Endothelial cell of umbilical vein (primary cell): ENCODE results near the gene HECTD4. TPM values are rescaled to one million over a fixed set of nuclear protein-coding genes. Genes with fewer than 3 reads are reported as not detected.

Experiments
- BruUV-seq: library from RNA; stranded (reverse); fragments of 400-500 nt; replicated peaks from 2 replicates; lab custom pipeline; 2021; lab: Mats Ljungman, UMichigan
- CTCF ChIA-PET: fragments of 300-600, 350-600 bp; sonication (Branson Sonifier 250); formaldehyde crosslinking; loops from one replicate; lab custom pipeline; 2021; ENCODE audit warnings: antibody characterized with exemption, inconsistent platforms; lab: Charles Lee
- POLR2A ChIA-PET: fragments of 300-600, 350-600 bp; sonication (Branson Sonifier 250); formaldehyde crosslinking; loops from one replicate; lab custom pipeline; 2021; ENCODE audit warnings: antibody characterized with exemption, inconsistent platforms; lab: Charles Lee
- DNase-seq: peaks from one replicate; pipeline ENCODE4 v3.0.0-alpha.2; 2011; ENCODE audit warnings: low read depth, low spot score
- FAIRE-seq: peaks from 2 replicates; lab custom pipeline; 2011; peaks lifted over from hg19 to GRCh38; lab: Jason Lieb, UNC
- H2AFZ ChIP-seq: 2 replicates; pipeline ENCODE4 v1.6.0; 2012; ENCODE audit warnings: low read depth, low read length, control low read depth, inconsistent platforms
- H3K27ac ChIP-seq: 2 replicates; pipeline ENCODE4 v1.5.1; 2011; ENCODE audit warnings: low read depth, mild to moderate bottlenecking, control low read depth, low read length, moderate library complexity; ENCODE audit not compliant: insufficient read depth
- H3K27me3 ChIP-seq, 2 experiments: 2 replicates each; pipeline versions ENCODE4 v1.6.0 to v1.6.1; 2011; ENCODE audit warnings: low read length in 2 of 2, mixed read lengths in 1 of 2; ENCODE audit not compliant: control insufficient read depth in 2 of 2, insufficient read depth in 2 of 2
- H3K36me3 ChIP-seq, 2 experiments: 2 replicates in 1 of 2; 3 replicates in 1 of 2; pipeline ENCODE4 v1.5.1; 2011; ENCODE audit warnings: low read length in 2 of 2, mild to moderate bottlenecking in 1 of 2, moderate library complexity in 1 of 2; ENCODE audit not compliant: control insufficient read depth in 2 of 2, insufficient read depth in 2 of 2; ENCODE audit errors: extremely low read depth in 1 of 2
- H3K4me1 ChIP-seq: 3 replicates; pipeline ENCODE4 v1.5.1; 2011; ENCODE audit warnings: mild to moderate bottlenecking, low read length; ENCODE audit not compliant: control insufficient read depth, insufficient read depth; ENCODE audit errors: extremely low read depth
- H3K4me2 ChIP-seq: 2 replicates; pipeline ENCODE4 v1.6.1; 2011; ENCODE audit warnings: low read length, control low read depth, mixed read lengths; ENCODE audit not compliant: insufficient read depth
- H3K4me3 ChIP-seq, 3 experiments: fragments of 200-600 bp in 1 of 3; sonication (generic), shearing (Covaris generic) in 1 of 3; replicated peaks in 1 of 3; 2 replicates each; pipeline ENCODE4 v1.5.1; 2011 to 2016; ENCODE audit warnings: control low read depth in 3 of 3, low read length in 3 of 3, mild to moderate bottlenecking in 2 of 3, inconsistent platforms in 1 of 3, low read depth in 1 of 3, moderate library complexity in 1 of 3; ENCODE audit not compliant: insufficient read depth in 1 of 3
- H3K79me2 ChIP-seq: 2 replicates; pipeline ENCODE4 v1.6.0; 2012; ENCODE audit warnings: low read length, inconsistent platforms; ENCODE audit not compliant: control insufficient read depth, insufficient read depth
- H3K9ac ChIP-seq: replicated peaks from 2 replicates; pipeline ENCODE3; 2011; ENCODE audit warnings: low read length, control low read depth; ENCODE audit not compliant: insufficient read depth; ENCODE audit errors: extremely low read depth
- H3K9me1 ChIP-seq: replicated peaks from 3 replicates; pipeline ENCODE4 v1.6.0; 2011; ENCODE audit warnings: mild to moderate bottlenecking, low read length; ENCODE audit not compliant: control insufficient read depth, insufficient read depth; ENCODE audit errors: extremely low read depth
- H3K9me3 ChIP-seq: replicated peaks from 2 replicates; pipeline ENCODE4 v1.5.1; 2012; ENCODE audit warnings: low read length, inconsistent platforms; ENCODE audit not compliant: control insufficient read depth, insufficient read depth
- H4K20me1 ChIP-seq: replicated peaks from 2 replicates; pipeline ENCODE3; 2011; ENCODE audit warnings: mild to moderate bottlenecking, low read length; ENCODE audit not compliant: control insufficient read depth, insufficient read depth; ENCODE audit errors: extremely low read depth
- CTCF ChIP-seq, 2 donors: IDR thresholded peaks; 1 replicate in 1 of 2; 2 replicates in 1 of 2; pipeline ENCODE4 v1.5.1; 2011; ENCODE audit warnings: low read length in 2 of 2, mild to moderate bottlenecking in 2 of 2, moderate library complexity in 2 of 2, control low read depth in 1 of 2, inconsistent platforms in 1 of 2, low read depth in 1 of 2; ENCODE audit not compliant: insufficient read depth in 1 of 2; ENCODE audit errors: extremely low read depth in 1 of 2
- EZH2 ChIP-seq: IDR thresholded peaks from 2 replicates; pipeline ENCODE4 v1.6.1; 2012; ENCODE audit warnings: borderline replicate concordance, low read depth, mild to moderate bottlenecking, moderate library complexity, low read length, inconsistent platforms; ENCODE audit not compliant: severe bottlenecking
- FOS ChIP-seq: IDR thresholded peaks from 2 replicates; pipeline ENCODE4 v1.6.1; 2011; ENCODE audit warnings: mild to moderate bottlenecking, low read length, moderate library complexity, borderline replicate concordance; ENCODE audit not compliant: insufficient read depth
- GATA2 ChIP-seq: IDR thresholded peaks from 2 replicates; pipeline ENCODE4 v1.7.0; 2011; ENCODE audit warnings: low read depth, mild to moderate bottlenecking, moderate library complexity, mixed read lengths, low read length; ENCODE audit not compliant: insufficient read length, insufficient read depth
- JUN ChIP-seq: IDR thresholded peaks from 2 replicates; pipeline ENCODE4 v1.6.1; 2011; ENCODE audit warnings: borderline replicate concordance, low read depth; ENCODE audit not compliant: insufficient read length, insufficient read depth
- MAX ChIP-seq: IDR thresholded peaks from 2 replicates; pipeline ENCODE4 v1.6.1; 2011; ENCODE audit not compliant: insufficient read depth, insufficient read length
- MYC ChIP-seq: IDR thresholded peaks from one replicate; pipeline ENCODE4 v1.6.1; 2011; ENCODE audit warnings: mild to moderate bottlenecking, low read depth, low read length
- POLR2A ChIP-seq: IDR thresholded peaks from 2 replicates; pipeline ENCODE4 v1.6.1; 2012; ENCODE audit warnings: low read depth, mild to moderate bottlenecking, control low read depth, low read length
- POLR2AphosphoS5 ChIP-seq: IDR thresholded peaks from 2 replicates; pipeline ENCODE4 v1.6.1; 2012; ENCODE audit warnings: low read depth, mild to moderate bottlenecking, control low read depth, low read length, moderate library complexity; ENCODE audit not compliant: insufficient read depth
- dilution Hi-C: fragments of 300-500 bp; cut with MboI; formaldehyde crosslinking; loops from one replicate; pipeline ENCODE4 v1.15.0; 2019; ENCODE audit warnings: low sequenced_read_pairs; ENCODE audit not compliant: extremely low pct_ligation_motif_present
- intact Hi-C: fragments of 100-400 bp; cut with micrococcal nuclease; formaldehyde crosslinking; loops from one replicate; pipeline ENCODE4 v1.10.0; 2022
- polyA plus RNA-seq, 4 experiments: library from polyadenylated mRNA; depleted of rRNA in 3 of 4; stranded (reverse) in 3 of 4; unstranded in 1 of 4; fragments of >200 nt; gene quantifications; 2 replicates each; pipeline versions ENCODE4 v1.2.1 to v1.2.3, GENCODE V29; 2011 to 2012; ENCODE audit warnings: missing spikeins in 1 of 4
- total RNA-seq: library from RNA; stranded (reverse); gene quantifications from 2 replicates; pipeline ENCODE4 v1.2.3, GENCODE V29; 2021

The HECTD4 gene
- total and polyA plus RNA-seq, 2 donors (not counting 3 experiments of a cell fraction or from before 2014, with no cell fraction given), result 9.7 to 47.7 TPM

- no peak overlapping the region for H3K4me2 ChIP-seq
- intact Hi-C loops, result no loop called here
- no peak overlapping the region for H3K9ac ChIP-seq
- no peaks in the 10 kb centered on the region for H3K9me1 ChIP-seq
- no peaks in the 10 kb centered on the region for H3K4me1 ChIP-seq
- H3K79me2 ChIP-seq, result no peaks in the 10 kb centered on the region
- BruUV-seq, result no TSS peak
- dilution Hi-C loops, result no loop called here
- ChIA-PET CTCF (no interaction called here), POLR2A (no interaction called here)
- H3K9me3 ChIP-seq, result no peaks in the 10 kb centered on the region
- no peak for TF ChIP-seq FOS
- no peak for TF ChIP-seq MAX
- TF ChIP-seq POLR2A, result no peak
- no peak for TF ChIP-seq MYC
- no peak for TF ChIP-seq GATA2
- no peak for TF ChIP-seq CTCF (IDR thresholded peaks at IDR 0.05; ENCODE audit: extremely low read depth in 1 of 2, insufficient read depth in 1 of 2, low read depth in 1 of 2, low read length in 2 of 2)
- TF ChIP-seq JUN, result no peak
- TF ChIP-seq POLR2AphosphoS5, result no peak
- no peak for TF ChIP-seq EZH2
- no peak overlapping the region for H3K4me3 ChIP-seq
- H3K27me3 ChIP-seq, result no peaks in the 10 kb centered on the region
- no peak overlapping the region for H2AFZ ChIP-seq
- H4K20me1 ChIP-seq, result no peaks in the 10 kb centered on the region
- H3K36me3 ChIP-seq, result peaks cover 0 to 10% of the 10 kb centered on the region in 2 experiments
- no peak for DNase-seq
- FAIRE-seq, result no peak
- no peak overlapping the region for H3K27ac ChIP-seq
Measured at GRCh38 chr12:112166051-112167015, 215.9 kb downstream of the HECTD4 start.
